GM12872 (cell line): ENCODE data around the gene ARHGEF10L.

Experiments used
- TF ChIP-seq, protein P1 (sequence below): IDR thresholded peaks from 3 replicates; pipeline ENCODE4 v1.5.1; 2011; ENCODE audit warnings: low read depth, mild to moderate bottlenecking, low read length, moderate library complexity; ENCODE audit not compliant: insufficient read depth

Gene ARHGEF10L

DNA sequence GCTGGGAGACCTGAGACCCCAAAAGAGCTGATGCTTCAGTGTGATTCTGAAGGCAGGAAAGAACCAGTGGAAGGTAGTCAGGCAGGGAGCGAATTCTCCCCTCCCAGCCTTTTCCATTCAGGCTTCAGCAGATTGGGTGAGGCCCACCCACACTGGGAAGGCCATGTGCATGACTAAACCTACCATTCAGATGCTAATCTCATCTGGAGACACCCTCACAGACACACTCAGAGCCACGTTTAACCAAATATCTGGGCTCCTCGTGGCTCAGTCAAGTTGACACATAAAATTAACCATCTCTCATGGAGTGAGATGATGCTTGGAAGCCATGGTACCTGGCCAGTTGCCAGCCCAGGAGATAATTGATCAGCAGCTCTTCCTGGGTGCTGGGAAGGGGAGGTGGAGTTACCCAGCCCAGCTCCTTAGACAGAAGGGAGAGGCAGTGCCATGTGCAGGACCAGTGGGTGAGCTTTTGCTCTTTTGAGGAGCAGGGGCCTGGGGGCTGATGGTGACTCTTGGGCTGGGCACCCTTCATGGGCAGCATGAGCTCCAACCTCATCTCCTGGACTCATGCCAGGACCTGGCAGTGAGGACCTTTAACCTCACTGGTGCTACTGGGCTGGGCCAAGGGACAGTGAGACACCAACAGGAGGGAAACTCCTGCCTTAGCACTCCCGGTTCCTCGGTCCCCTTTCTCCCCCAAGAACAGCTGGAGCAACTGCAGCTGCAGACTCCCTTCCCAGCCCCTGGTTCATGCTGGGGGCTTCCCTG, 126.6 kb downstream of the ARHGEF10L start:
- TF ChIP-seq, protein P1, sequence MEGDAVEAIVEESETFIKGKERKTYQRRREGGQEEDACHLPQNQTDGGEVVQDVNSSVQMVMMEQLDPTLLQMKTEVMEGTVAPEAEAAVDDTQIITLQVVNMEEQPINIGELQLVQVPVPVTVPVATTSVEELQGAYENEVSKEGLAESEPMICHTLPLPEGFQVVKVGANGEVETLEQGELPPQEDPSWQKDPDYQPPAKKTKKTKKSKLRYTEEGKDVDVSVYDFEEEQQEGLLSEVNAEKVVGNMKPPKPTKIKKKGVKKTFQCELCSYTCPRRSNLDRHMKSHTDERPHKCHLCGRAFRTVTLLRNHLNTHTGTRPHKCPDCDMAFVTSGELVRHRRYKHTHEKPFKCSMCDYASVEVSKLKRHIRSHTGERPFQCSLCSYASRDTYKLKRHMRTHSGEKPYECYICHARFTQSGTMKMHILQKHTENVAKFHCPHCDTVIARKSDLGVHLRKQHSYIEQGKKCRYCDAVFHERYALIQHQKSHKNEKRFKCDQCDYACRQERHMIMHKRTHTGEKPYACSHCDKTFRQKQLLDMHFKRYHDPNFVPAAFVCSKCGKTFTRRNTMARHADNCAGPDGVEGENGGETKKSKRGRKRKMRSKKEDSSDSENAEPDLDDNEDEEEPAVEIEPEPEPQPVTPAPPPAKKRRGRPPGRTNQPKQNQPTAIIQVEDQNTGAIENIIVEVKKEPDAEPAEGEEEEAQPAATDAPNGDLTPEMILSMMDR, result no peak

DNA sequence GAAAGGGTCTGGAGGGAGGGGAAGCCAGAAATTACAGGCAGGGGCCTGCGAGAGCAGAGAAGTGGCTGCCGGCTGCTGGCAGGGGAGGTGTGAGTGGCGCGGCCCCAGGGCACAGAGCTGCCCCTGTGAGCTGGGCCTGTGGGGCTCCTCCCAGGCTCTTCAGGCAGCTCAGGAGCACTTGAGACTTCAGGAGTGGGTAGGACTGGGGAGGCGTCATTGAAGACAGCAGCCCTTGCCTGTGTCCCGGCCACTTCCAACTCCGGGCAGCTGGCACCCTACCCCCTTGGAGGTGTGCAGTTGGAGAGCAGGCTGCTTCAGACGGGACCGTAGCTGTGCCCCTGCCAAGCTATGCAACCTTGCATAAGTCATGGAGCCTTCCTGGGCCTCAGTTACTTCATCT, 128.1 kb downstream of the ARHGEF10L start:
- TF ChIP-seq, protein P1, result no peak

DNA sequence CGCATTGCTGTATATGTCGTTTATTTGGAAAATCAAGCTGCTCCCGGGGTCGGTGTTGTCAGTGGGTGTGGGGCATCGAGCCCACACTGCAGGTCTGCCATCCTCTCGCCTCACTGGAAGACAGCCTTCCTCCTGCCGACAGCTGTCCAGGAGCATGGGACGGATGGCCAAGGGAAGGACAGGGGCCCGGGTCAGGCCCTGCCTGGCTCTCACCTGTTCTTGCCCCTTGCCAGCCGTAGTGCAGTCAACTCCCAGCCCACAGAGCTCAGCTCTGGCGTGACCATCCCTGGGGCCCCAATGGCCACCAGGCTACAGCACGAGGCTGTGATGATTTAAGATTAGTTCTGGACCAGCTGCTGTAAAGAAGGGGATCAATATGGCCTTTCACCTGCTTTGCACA, 128.7 kb downstream of the ARHGEF10L start:
- TF ChIP-seq, protein P1, result no peak

DNA sequence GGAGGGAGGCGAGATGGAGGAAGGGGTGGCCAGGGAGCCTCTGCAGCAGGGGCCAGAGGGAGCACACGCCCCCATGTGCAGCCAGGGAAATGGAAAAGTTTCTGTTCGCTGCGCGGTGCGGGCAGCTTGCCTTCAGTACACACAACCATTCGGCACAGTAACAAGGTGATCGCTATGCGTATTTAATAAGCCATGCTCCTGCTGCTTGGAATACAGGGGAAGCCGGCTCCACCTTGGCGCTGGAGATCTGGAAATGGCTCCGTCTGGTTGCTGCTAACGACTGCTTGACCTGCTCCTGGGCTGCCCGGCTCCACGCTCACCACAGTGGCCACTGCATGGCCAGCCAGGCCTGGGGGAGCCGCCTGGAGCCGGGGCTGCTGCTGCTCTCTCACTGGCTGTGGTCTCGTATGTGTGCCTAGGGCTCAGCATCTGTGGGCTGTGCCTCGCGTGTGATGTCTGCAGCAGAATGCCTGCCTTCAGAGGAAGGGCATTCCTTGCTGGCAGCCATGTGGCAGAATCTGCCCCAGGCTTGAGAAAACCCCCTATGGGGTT, 129.2 kb downstream of the ARHGEF10L start:
- TF ChIP-seq, protein P1, result no peak

DNA sequence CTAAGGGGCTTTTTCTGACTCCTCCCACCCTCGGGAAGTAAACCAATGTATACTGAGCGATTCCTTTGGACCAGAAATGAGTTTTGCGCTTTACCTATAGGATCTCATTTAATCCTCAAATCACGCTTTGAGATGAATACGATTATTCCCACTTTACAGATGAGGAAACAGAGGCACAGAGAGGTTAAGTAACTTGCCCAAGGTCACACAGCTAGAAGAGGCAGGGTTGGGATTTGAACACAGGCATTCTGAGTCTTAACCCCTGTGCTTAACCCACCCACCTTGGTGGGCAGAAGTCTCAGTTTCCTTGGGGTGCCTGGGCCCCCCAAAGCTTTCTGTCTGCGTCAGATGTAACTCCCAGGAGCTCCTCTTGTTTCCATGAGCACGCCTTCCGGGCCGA, 129.8 kb downstream of the ARHGEF10L start:
- TF ChIP-seq, protein P1, result no peak

DNA sequence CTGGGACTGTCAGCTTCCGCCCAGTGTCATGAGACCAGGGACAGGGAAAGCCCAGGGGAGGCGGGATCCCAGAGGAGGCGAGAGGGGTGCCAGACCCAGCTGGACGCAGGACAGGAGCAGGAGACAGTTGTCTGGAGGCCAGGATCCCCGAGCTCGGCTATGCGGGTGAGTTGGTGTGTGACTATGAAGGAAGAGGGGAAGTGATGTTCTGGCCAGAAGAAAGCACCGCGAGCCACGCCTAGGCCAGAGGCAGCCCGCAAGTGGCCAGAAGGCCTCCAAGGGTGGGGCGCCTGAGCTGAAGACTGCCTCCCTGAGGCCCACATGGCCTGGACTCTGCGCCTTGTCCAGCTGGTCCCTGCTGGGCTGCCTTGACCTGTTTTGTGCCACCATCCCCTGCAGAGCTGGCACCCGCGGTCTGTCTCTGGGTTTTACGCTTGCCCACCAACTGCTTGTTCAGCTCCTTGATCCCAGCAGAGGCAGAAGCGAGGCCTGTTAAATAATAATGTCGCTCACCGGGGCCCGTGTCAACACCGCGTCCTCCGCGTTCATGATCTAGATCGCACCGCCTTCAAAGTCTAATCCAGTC, 130.5 kb downstream of the ARHGEF10L start:
- TF ChIP-seq, protein P1, result no peak

DNA sequence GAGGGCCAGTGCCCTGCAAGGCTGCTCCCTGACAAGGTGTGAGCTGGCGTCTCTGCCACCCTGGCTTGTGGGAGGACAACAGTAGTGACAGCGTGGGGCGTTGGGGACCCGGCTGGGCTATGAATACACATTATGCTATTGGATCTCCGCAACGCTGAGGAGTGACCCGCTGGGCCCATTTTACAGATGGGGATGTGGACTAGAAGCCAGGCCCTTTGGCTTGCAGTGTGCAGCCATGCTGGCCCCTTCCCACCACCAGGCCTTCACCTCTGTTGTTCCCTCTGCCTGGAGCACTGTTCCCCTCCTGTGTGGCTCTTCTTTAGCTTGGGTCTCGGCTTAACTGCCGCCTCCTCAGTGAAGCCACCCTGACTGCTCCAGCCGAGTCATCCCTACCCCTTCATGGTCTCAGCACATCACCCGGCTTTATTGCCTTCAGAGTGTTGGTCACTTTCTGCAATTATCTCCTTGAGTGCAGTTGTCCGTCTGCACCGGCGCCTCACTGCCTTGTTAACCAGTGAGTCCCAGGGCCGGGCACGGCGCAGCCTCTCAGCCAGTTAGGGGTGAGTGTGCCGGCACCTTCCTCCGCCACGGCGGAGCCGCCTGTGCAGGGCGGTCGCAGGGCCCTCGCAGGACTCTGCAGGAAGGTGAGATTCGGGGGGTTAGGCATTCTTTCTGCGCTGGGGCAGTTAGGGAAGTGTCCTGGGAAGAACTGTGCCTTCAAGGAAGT, 131.3 kb downstream of the ARHGEF10L start:
- TF ChIP-seq, protein P1, result no peak
